Gastroesophageal sphincter (tissue), 3 donors: ENCODE data around the gene SWAP70.

Experiments used
- CTCF ChIP-seq, 4 experiments: fragments of 200-600 bp in 2 of 4; fragments of 450-650 bp in 2 of 4; sonication (generic) in 1 of 4; IDR thresholded peaks; one replicate each; pipeline ENCODE4 v1.5.1; 2017 to 2019; ENCODE audit warnings: antibody characterized with exemption in 4 of 4, mild to moderate bottlenecking in 2 of 4, moderate library complexity in 2 of 4
- EP300 ChIP-seq: sonication (generic); formaldehyde crosslinking; IDR thresholded peaks from one replicate; pipeline ENCODE4 v1.6.1; 2017; ENCODE audit warnings: antibody characterized with exemption, mild to moderate bottlenecking
- POLR2A ChIP-seq, 2 donors: fragments of 450-650 bp; IDR thresholded peaks; one replicate each; pipeline ENCODE4 v1.6.1; 2017; ENCODE audit warnings: antibody characterized with exemption in 2 of 2, mild to moderate bottlenecking in 2 of 2, moderate library complexity in 1 of 2
- POLR2AphosphoS5 ChIP-seq: sonication (generic); formaldehyde crosslinking; IDR thresholded peaks from one replicate; pipeline ENCODE4 v1.6.1; 2017; ENCODE audit warnings: antibody characterized with exemption

GRCh38 chr11:9763301-9763700, 99.4 kb downstream of the SWAP70 start:
- TF ChIP-seq POLR2A (IDR thresholded peaks at IDR 0.05): no peak
- TF ChIP-seq CTCF (IDR thresholded peaks at IDR 0.05): no peak
- no peak for TF ChIP-seq EP300
- TF ChIP-seq POLR2AphosphoS5: no peak
